ENCODE measurements around the gene VWA2. TPM values are rescaled to one million over a fixed set of nuclear protein-coding genes. Genes with fewer than 3 reads are reported as not detected.

VWA2 gene
- total and polyA plus RNA-seq, 2 donors (not counting 3 experiments of a cell fraction or from before 2014, with no cell fraction given) = not detected

DNA sequence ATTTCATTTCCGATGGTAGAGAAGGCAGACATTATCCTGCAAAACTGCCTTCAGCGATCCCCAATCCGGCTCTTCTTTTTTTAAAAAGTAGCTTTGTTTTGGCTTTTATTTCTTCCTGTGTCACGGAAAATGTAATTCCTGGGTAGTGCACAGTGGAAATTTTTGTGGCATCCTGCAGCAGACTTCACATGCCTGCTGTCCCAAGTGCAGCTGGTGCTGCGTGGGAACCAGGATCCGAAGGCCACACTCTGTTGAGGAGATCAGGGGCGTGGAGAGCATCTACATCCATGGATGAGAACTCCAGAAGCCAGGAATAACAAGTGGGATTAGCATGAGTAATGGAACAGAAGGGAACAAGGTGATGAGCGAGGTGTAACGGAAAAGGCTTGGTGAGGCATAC, 4.6 kb downstream of the VWA2 start:
- H3K4me2 ChIP-seq (ENCODE audit: insufficient read depth, low read length) = no peak overlapping the region
- FAIRE-seq (no peak), DNase-seq (ENCODE audit: low read depth, low spot score) (no peak)
- no peak overlapping the region for H2AFZ ChIP-seq (ENCODE audit: low read depth, low read length)
- H3K27ac ChIP-seq (ENCODE audit: insufficient read depth, low read depth, low read length) = no peak overlapping the region
- H3K4me3 ChIP-seq (replicated peaks in 1 of 3; ENCODE audit: insufficient read depth in 1 of 3, low read depth in 1 of 3, low read length in 3 of 3) = no peak overlapping the region
- no TSS peak for BruUV-seq (replicated peaks)
- POLR2A ChIA-PET = no interaction called here
- H3K79me2 ChIP-seq (ENCODE audit: control insufficient read depth, insufficient read depth, low read length) = no peaks in the 10 kb centered on the region
- H3K9me1 ChIP-seq (replicated peaks; ENCODE audit: control insufficient read depth, extremely low read depth, insufficient read depth, low read length) = no peaks in the 10 kb centered on the region
- H3K36me3 ChIP-seq (ENCODE audit: control insufficient read depth in 2 of 2, extremely low read depth in 1 of 2, insufficient read depth in 2 of 2, low read length in 2 of 2) = no peaks in the 10 kb centered on the region
- no peaks in the 10 kb centered on the region for H4K20me1 ChIP-seq (replicated peaks; ENCODE audit: control insufficient read depth, extremely low read depth, insufficient read depth, low read length)
- TF ChIP-seq MYC (IDR thresholded peaks at IDR 0.05; ENCODE audit: low read depth, low read length) = no peak
- intact Hi-C loops (cut with micrococcal nuclease) (no loop called here), dilution Hi-C loops (cut with MboI; ENCODE audit: extremely low pct_ligation_motif_present, low sequenced_read_pairs) (no loop called here)
- H3K4me1 ChIP-seq (ENCODE audit: control insufficient read depth, extremely low read depth, insufficient read depth, low read length) = no peaks in the 10 kb centered on the region
- peaks cover 26% of the 10 kb centered on the region in 2 experiments for H3K27me3 ChIP-seq (ENCODE audit: control insufficient read depth in 2 of 2, insufficient read depth in 2 of 2, low read length in 2 of 2)
- no peaks in the 10 kb centered on the region for H3K9me3 ChIP-seq (replicated peaks; ENCODE audit: control insufficient read depth, insufficient read depth, low read length)
- no peak overlapping the region for H3K9ac ChIP-seq (replicated peaks; ENCODE audit: extremely low read depth, insufficient read depth, low read length)
- CTCF ChIA-PET = no interaction called here

DNA sequence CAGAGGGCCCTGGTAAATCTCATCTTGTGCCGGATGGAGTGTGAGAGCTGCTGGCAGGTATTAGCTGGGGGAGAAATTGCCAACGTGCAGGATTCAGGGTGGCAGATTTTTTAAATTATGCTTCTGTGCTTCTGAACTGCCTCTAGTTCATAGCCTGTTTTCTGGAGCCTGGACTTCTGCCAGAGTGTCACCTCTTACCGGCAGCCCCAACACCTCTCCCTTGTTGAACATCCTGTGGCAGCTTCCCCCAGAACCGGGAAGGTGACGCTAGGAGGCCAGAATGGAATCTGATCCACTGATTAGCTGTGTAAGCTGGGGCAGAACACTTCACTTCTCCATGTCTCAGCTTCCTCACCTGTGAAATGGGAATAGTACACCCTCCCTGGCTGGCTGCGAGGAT, 5.1 kb downstream of the VWA2 start:
- no peaks in the 10 kb centered on the region for H3K9me3 ChIP-seq (replicated peaks; ENCODE audit: control insufficient read depth, insufficient read depth, low read length)
- H3K4me2 ChIP-seq (ENCODE audit: insufficient read depth, low read length) = no peak overlapping the region
- H3K27me3 ChIP-seq (ENCODE audit: control insufficient read depth in 2 of 2, insufficient read depth in 2 of 2, low read length in 2 of 2) = peaks cover 21 to 22% of the 10 kb centered on the region in 2 experiments
- no peaks in the 10 kb centered on the region for H3K4me1 ChIP-seq (ENCODE audit: control insufficient read depth, extremely low read depth, insufficient read depth, low read length)
- intact Hi-C loops (cut with micrococcal nuclease) (no loop called here), dilution Hi-C loops (cut with MboI; ENCODE audit: extremely low pct_ligation_motif_present, low sequenced_read_pairs) (no loop called here)
- no peaks in the 10 kb centered on the region for H3K9me1 ChIP-seq (replicated peaks; ENCODE audit: control insufficient read depth, extremely low read depth, insufficient read depth, low read length)
- H2AFZ ChIP-seq (ENCODE audit: low read depth, low read length) = no peak overlapping the region
- DNase-seq (ENCODE audit: low read depth, low spot score) = no peak
- TF ChIP-seq JUN (IDR thresholded peaks at IDR 0.05; ENCODE audit: borderline replicate concordance, insufficient read depth, insufficient read length, low read depth) = no peak
- no peak for TF ChIP-seq EZH2 (IDR thresholded peaks at IDR 0.05; ENCODE audit: borderline replicate concordance, low read depth, low read length, severe bottlenecking)
- TF ChIP-seq MYC (IDR thresholded peaks at IDR 0.05; ENCODE audit: low read depth, low read length) = no peak
- no peak for FAIRE-seq
- H4K20me1 ChIP-seq (replicated peaks; ENCODE audit: control insufficient read depth, extremely low read depth, insufficient read depth, low read length) = no peaks in the 10 kb centered on the region
- H3K36me3 ChIP-seq (ENCODE audit: control insufficient read depth in 2 of 2, extremely low read depth in 1 of 2, insufficient read depth in 2 of 2, low read length in 2 of 2) = no peaks in the 10 kb centered on the region
- H3K9ac ChIP-seq (replicated peaks; ENCODE audit: extremely low read depth, insufficient read depth, low read length) = no peak overlapping the region
- no peaks in the 10 kb centered on the region for H3K79me2 ChIP-seq (ENCODE audit: control insufficient read depth, insufficient read depth, low read length)
- H3K4me3 ChIP-seq (replicated peaks in 1 of 3; ENCODE audit: insufficient read depth in 1 of 3, low read depth in 1 of 3, low read length in 3 of 3) = no peak overlapping the region
- no peak overlapping the region for H3K27ac ChIP-seq (ENCODE audit: insufficient read depth, low read depth, low read length)
- POLR2A ChIA-PET = no interaction called here
- CTCF ChIA-PET = no interaction called here
- no TSS peak for BruUV-seq (replicated peaks)
